GM18870 (cell line): ENCODE data around the gene ATP5IF1.

Source experiments
- ATAC-seq: cut with Tn5 transposase; IDR thresholded peaks from one replicate; pipeline ENCODE4 v1.9.1; 2021; ENCODE audit warnings: moderate library complexity; ENCODE audit not compliant: unreplicated experiment

The ATP5IF1 gene

GRCh38 chr1:28235755-28236655, at the start of gene ATP5IF1:
Gene ATP5IF1, plus strand, starts transcription at chr1:28236124. Its CDS starts 60 bp downstream, at chr1:28236184.
- ATAC-seq = peak; percentile 87

GRCh38 chr1:28190337-28190979, 45.5 kb upstream of the ATP5IF1 start:
- no peak for ATAC-seq

- ATAC-seq = no peak
Measured at GRCh38 chr1:28190996-28191645, 44.8 kb upstream of the ATP5IF1 start.

GRCh38 chr1:28193701-28194161, 42.2 kb upstream of the ATP5IF1 start:
- no peak for ATAC-seq

GRCh38 chr1:28194326-28195035, 41.4 kb upstream of the ATP5IF1 start:
- ATAC-seq = no peak

GRCh38 chr1:28195780-28196179, 40.1 kb upstream of the ATP5IF1 start:
- ATAC-seq = no peak

GRCh38 chr1:28196330-28196729, 39.6 kb upstream of the ATP5IF1 start:
- no peak for ATAC-seq

- ATAC-seq = no peak
Measured at GRCh38 chr1:28197682-28198415, 38.1 kb upstream of the ATP5IF1 start.

- peak; percentile 78 for ATAC-seq
Measured at GRCh38 chr1:28199328-28200233, 36.3 kb upstream of the ATP5IF1 start.

GRCh38 chr1:28200234-28200873, 35.6 kb upstream of the ATP5IF1 start:
- ATAC-seq = no peak

- ATAC-seq = no peak
Measured at GRCh38 chr1:28205243-28205642, 30.7 kb upstream of the ATP5IF1 start.

GRCh38 chr1:28208818-28209441, 27.0 kb upstream of the ATP5IF1 start:
- no peak for ATAC-seq

GRCh38 chr1:28209700-28210099, 26.2 kb upstream of the ATP5IF1 start:
- no peak for ATAC-seq

GRCh38 chr1:28213315-28213714, 22.6 kb upstream of the ATP5IF1 start:
- ATAC-seq = no peak

- no peak for ATAC-seq
Measured at GRCh38 chr1:28229089-28229488, 6.8 kb upstream of the ATP5IF1 start.

GRCh38 chr1:28229996-28230395, 5.9 kb upstream of the ATP5IF1 start:
- no peak for ATAC-seq

- no peak for ATAC-seq
Measured at GRCh38 chr1:28232558-28233263, 3.2 kb upstream of the ATP5IF1 start, which contains the start of gene DNAJC8. Gene DNAJC8, minus strand, starts transcription at chr1:28233029. Its CDS starts 31 bp downstream, at chr1:28232998.

- no peak for ATAC-seq
Measured at GRCh38 chr1:28233264-28233606, 2.7 kb upstream of the ATP5IF1 start.
